ENCODE measurements around the gene F10. TPM values are rescaled to one million over a fixed set of nuclear protein-coding genes. Genes with fewer than 3 reads are reported as not detected.
"Not testable (repeated sequence)": the region's sequence is repeated elsewhere in the genome, so short reads cannot be mapped to it uniquely, and the experiment has no call there.

F10 gene
- total RNA-seq, 1 donor from 2014 or later = not detected

GRCh38 chr13:113159701-113160100 is 37.1 kb downstream of the F10 start:
- Mint-ChIP-seq H3K36me3 (ENCODE audit: low read depth) (no peaks in the 10 kb centered on the region), H3K9me3 (peaks cover 13% of the 10 kb centered on the region), H3K27ac (no peak overlapping the region), H3K4me3 (no peak overlapping the region), H3K4me1 (peaks cover 6% of the 10 kb centered on the region), H3K27me3 (peaks cover 4% of the 10 kb centered on the region)
- DNase-seq = no peak
- ChIA-PET POLR2A (no interaction called here), CTCF (no interaction called here)
- TF ChIP-seq CTCF (IDR thresholded peaks at IDR 0.05) = no peak
- no peak for ATAC-seq (ENCODE audit: low read depth)
- intact Hi-C loops (cut with micrococcal nuclease) = loop anchor here (10.0 kb wide), 1 partner anchor 215 kb away; no protein-coding TSS in a partner anchor

GRCh38 chr13:113160983-113161382 is 38.4 kb downstream of the F10 start:
- CTCF ChIA-PET = no interaction called here
- Mint-ChIP-seq H3K4me1 (peaks cover 5% of the 10 kb centered on the region), H3K36me3 (ENCODE audit: low read depth) (no peaks in the 10 kb centered on the region), H3K4me3 (no peak overlapping the region), H3K9me3 (peaks cover 5% of the 10 kb centered on the region), H3K27me3 (peaks cover 4% of the 10 kb centered on the region), H3K27ac (no peak overlapping the region)
- ATAC-seq (ENCODE audit: low read depth) = no peak
- no peak for TF ChIP-seq CTCF (IDR thresholded peaks at IDR 0.05)
- POLR2A ChIA-PET = no interaction called here
- intact Hi-C loops (cut with micrococcal nuclease) = no loop called here
- no peak for DNase-seq

- no peak for TF ChIP-seq CTCF (IDR thresholded peaks at IDR 0.05)
- Mint-ChIP-seq H3K27ac (no peak overlapping the region), H3K27me3 (peaks cover 4% of the 10 kb centered on the region), H3K36me3 (ENCODE audit: low read depth) (no peaks in the 10 kb centered on the region), H3K4me1 (peaks cover 5% of the 10 kb centered on the region), H3K4me3 (no peak overlapping the region), H3K9me3 (peaks cover 3% of the 10 kb centered on the region)
- intact Hi-C loops (cut with micrococcal nuclease) = no loop called here
- POLR2A ChIA-PET = no interaction called here
- no peak for ATAC-seq (ENCODE audit: low read depth)
- DNase-seq = no peak
- CTCF ChIA-PET = no interaction called here
Measured at GRCh38 chr13:113161433-113161832, 38.8 kb downstream of the F10 start.

DNA sequence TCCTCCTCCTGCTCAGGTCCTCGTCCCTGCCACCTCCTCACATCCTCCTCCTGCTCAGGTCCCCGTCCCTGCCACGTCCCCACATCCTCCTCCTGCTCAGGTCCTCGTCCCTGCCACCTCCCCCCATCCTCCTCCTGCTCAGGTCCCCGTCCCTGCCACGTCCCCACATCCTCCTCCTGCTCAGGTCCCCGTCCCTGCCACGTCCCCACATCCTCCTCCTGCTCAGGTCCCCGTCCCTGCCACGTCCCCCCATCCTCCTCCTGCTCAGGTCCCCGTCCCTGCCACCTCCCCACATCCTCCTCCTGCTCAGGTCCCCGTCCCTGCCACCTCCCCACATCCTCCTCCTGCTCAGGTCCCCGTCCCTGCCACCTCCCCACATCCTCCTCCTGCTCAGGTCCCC is 39.4 kb downstream of the F10 start:
- DNase-seq; POLR2A ChIA-PET; H3K4me3 Mint-ChIP-seq; H3K9me3 Mint-ChIP-seq; H3K36me3 Mint-ChIP-seq (ENCODE audit: low read depth); H3K4me1 Mint-ChIP-seq; H3K27me3 Mint-ChIP-seq; H3K27ac Mint-ChIP-seq; ATAC-seq (ENCODE audit: low read depth); intact Hi-C loops (cut with micrococcal nuclease); CTCF ChIA-PET: not testable (repeated sequence)

DNA sequence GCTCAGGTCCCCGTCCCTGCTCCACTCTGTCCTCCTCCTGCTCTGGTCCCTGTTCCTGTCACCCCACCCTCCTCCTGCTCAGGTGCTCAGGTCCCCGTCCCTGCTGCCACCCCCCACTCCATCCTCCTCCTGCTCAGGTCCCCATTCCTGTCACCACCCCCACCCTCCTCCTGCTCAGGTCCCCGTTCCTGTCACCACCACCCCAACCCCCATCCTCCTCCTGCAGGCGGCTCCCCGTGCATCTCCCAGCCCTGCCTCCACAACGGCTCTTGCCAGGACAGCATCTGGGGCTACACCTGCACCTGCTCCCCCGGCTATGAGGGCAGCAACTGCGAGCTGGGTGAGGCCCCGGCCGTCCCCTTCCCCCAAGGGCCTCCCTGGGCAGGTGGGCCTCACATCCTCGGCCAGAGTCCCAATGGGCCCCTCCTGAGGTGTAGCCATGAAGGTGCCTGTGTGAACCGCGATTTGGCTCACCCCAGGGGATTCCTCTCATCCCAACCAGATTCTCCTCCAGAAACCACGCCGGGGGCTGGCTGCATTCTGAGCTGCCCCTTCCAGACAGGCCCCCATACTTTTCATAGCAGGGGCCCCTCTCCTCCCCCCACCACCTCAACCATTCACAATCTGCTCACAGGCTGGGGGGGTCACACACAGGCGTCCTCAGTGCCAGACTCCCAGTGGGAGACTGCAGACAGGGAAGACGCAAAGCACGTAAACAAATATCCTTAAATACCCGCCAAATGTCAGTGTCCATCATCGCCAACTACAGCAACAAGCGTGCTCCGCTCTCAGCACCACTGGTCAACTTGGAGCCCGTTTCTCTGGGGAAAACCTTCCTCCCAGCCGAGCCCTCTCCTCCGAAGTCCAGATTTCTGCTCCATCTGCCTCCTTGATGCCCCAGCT is 40.4 kb downstream of the F10 start:
- Mint-ChIP-seq H3K27ac (no peak overlapping the region), H3K4me3 (no peak overlapping the region), H3K36me3 (ENCODE audit: low read depth) (peaks cover 3% of the 10 kb centered on the region), H3K27me3 (peaks cover 4% of the 10 kb centered on the region), H3K4me1 (peaks cover 5% of the 10 kb centered on the region), H3K9me3 (peaks cover 3% of the 10 kb centered on the region)
- ChIA-PET CTCF (no interaction called here), POLR2A (no interaction called here)
- intact Hi-C loops (cut with micrococcal nuclease) = no loop called here
- DNase-seq = no peak
- TF ChIP-seq CTCF (IDR thresholded peaks at IDR 0.05) = no peak
- ATAC-seq (ENCODE audit: low read depth) = no peak

All from activated B cell treated with CpG ODN at 0.5 μM for 24 hours (primary cell).